Measurements from ENCODE around the gene SLC10A1. TPM values are rescaled to one million over a fixed set of nuclear protein-coding genes. Genes with fewer than 3 reads are reported as not detected.
A peak's percentile ranks its signal among the peaks of the same experiment; 100 is the strongest.

The SLC10A1 gene
- total RNA-seq, 1 experiment from 2014 or later, result not detected

GRCh38 chr14:69726761-69727511, 70.1 kb downstream of the SLC10A1 start:
- RAD21 ChIA-PET (ENCODE audit: low non-redundant PET in 1 of 2, low total read pairs in 2 of 2, uncharacterized antibody in 2 of 2, unreplicated experiment in 2 of 2), result interaction anchor here (0.6 to 1.0 kb wide), 3 partner anchors 122 to 147 kb away, joined by 3 to 6 read pairs (median 4); no protein-coding TSS in a partner anchor
- Histone ChIP-seq H3K36me3 (ENCODE audit: control insufficient read depth in 1 of 2, insufficient read depth in 2 of 2, low read length in 2 of 2) (no peaks in the 10 kb centered on the region), H3K27ac (ENCODE audit: low read depth, low read length) (peak overlapping the region; percentile 29; the same call in 1 of the 2 replicates), H2AFZ (ENCODE audit: low read depth, low read length, poor library complexity, severe bottlenecking) (peak overlapping the region; percentile 74), H3K4me3 (replicated peaks in 1 of 2; ENCODE audit: low read depth in 1 of 2, low read length in 2 of 2) (peak overlapping the region; percentile 17 to 49; a peak in 3 of 4 replicates), H3K9me2 (ENCODE audit: insufficient read depth) (no peaks in the 10 kb centered on the region), H3K27me3 (ENCODE audit: insufficient read depth, low read length) (no peaks in the 10 kb centered on the region), H3K79me2 (ENCODE audit: insufficient read depth, low read length) (no peaks in the 10 kb centered on the region), H3K9ac (ENCODE audit: low read length) (peak overlapping the region; percentile 39), H4K20me1 (ENCODE audit: insufficient read depth) (no peaks in the 10 kb centered on the region), H3K4me2 (ENCODE audit: low read length) (peak overlapping the region; percentile 84), H3K9me3 (ENCODE audit: control insufficient read depth in 1 of 2, insufficient read depth in 1 of 2, low read depth in 1 of 2, low read length in 2 of 2) (no peaks in the 10 kb centered on the region), H3K4me1 (ENCODE audit: control insufficient read depth in 1 of 2, insufficient read depth in 2 of 2, low read length in 2 of 2) (peaks cover 0 to 8% of the 10 kb centered on the region in 2 experiments; a peak in 3 of 4 replicates)
- POLR2A ChIA-PET, result interaction anchor here (1.0 kb wide), 1 partner anchor 122 kb away, joined by 3 read pairs; no protein-coding TSS in a partner anchor
- ATAC-seq, result peak; percentile 95
- CTCF ChIA-PET, result interaction anchor here (0.6 to 2.0 kb wide), 6 partner anchors 38 to 192 kb away, joined by 3 to 25 read pairs (median 6); no protein-coding TSS in a partner anchor
- DNase-seq (ENCODE audit: low read depth, low spot score), result no peak
- intact Hi-C loops (cut with micrococcal nuclease), result loop anchor here (1.0 kb wide), 2 partner anchors 124 to 142 kb away; no protein-coding TSS in a partner anchor
- no TSS peak for BruUV-seq (replicated peaks)
- TF ChIP-seq ZFX (IDR thresholded peaks at IDR 0.05), result peak; percentile 70
- no peak for TF ChIP-seq EZH2 (IDR thresholded peaks at IDR 0.05)
- TF ChIP-seq JUND (IDR thresholded peaks at IDR 0.05), result no peak
- TF ChIP-seq YY1 (IDR thresholded peaks at IDR 0.05; ENCODE audit: extremely low read depth, insufficient replicate concordance, low read depth, low read length), result no peak
- no peak for TF ChIP-seq SP1 (IDR thresholded peaks at IDR 0.05; ENCODE audit: low read depth)
- no peak for TF ChIP-seq SIN3A (IDR thresholded peaks at IDR 0.05; ENCODE audit: low read depth)
- TF ChIP-seq ZNF274 (IDR thresholded peaks at IDR 0.05; ENCODE audit: low read depth, low read length), result no peak
- no peak for TF ChIP-seq SRF (IDR thresholded peaks at IDR 0.05; ENCODE audit: low read depth)
- no peak for TF ChIP-seq REST (IDR thresholded peaks at IDR 0.05; ENCODE audit: low read depth)
- TF ChIP-seq EGR1 (IDR thresholded peaks at IDR 0.05; ENCODE audit: low read depth), result peak; percentile 52; the same call in 1 of the 2 replicates
- TF ChIP-seq CEBPB (IDR thresholded peaks at IDR 0.05; ENCODE audit: low read depth), result no peak
- TF ChIP-seq CTCF (IDR thresholded peaks at IDR 0.05 in 2 of 3, conservative IDR thresholded peaks at IDR 0.05 in 1 of 3; ENCODE audit: borderline replicate concordance in 1 of 3, insufficient read depth in 1 of 3, low read depth in 2 of 3, low read length in 2 of 3), result peak; percentile 94 to 98 (median 97)
- TF ChIP-seq POLR2AphosphoS5 (IDR thresholded peaks at IDR 0.05; ENCODE audit: low read depth, low read length), result no peak
- TF ChIP-seq FOSL1 (IDR thresholded peaks at IDR 0.05; ENCODE audit: low read depth), result no peak
- no peak for TF ChIP-seq POLR2A (IDR thresholded peaks at IDR 0.05; ENCODE audit: borderline replicate concordance, extremely low read depth, insufficient read depth, insufficient read length)
- peak; percentile 99 for TF ChIP-seq RAD21 (IDR thresholded peaks at IDR 0.05; ENCODE audit: low read depth)
- TF ChIP-seq MAX (IDR thresholded peaks at IDR 0.05), result peak; percentile 99
- TF ChIP-seq TCF7L2 (IDR thresholded peaks at IDR 0.05; ENCODE audit: borderline replicate concordance, extremely low read depth, insufficient read depth, insufficient read length), result no peak
- TF ChIP-seq ZBTB33 (IDR thresholded peaks at IDR 0.05; ENCODE audit: extremely low read depth, insufficient replicate concordance, low read length), result no peak

Measured in HCT116 (cell line).